ENCODE results near the gene PLEKHH1.

GRCh38 chr14:67523764-67524633 lies 9.1 kb upstream of the PLEKHH1 start:
- TF ChIP-seq, protein P1, sequence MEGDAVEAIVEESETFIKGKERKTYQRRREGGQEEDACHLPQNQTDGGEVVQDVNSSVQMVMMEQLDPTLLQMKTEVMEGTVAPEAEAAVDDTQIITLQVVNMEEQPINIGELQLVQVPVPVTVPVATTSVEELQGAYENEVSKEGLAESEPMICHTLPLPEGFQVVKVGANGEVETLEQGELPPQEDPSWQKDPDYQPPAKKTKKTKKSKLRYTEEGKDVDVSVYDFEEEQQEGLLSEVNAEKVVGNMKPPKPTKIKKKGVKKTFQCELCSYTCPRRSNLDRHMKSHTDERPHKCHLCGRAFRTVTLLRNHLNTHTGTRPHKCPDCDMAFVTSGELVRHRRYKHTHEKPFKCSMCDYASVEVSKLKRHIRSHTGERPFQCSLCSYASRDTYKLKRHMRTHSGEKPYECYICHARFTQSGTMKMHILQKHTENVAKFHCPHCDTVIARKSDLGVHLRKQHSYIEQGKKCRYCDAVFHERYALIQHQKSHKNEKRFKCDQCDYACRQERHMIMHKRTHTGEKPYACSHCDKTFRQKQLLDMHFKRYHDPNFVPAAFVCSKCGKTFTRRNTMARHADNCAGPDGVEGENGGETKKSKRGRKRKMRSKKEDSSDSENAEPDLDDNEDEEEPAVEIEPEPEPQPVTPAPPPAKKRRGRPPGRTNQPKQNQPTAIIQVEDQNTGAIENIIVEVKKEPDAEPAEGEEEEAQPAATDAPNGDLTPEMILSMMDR (conservative IDR thresholded peaks at IDR 0.05 in 1 of 2, IDR thresholded peaks at IDR 0.05 in 1 of 2; ENCODE audit: extremely low read depth in 1 of 2, insufficient read depth in 1 of 2, low read depth in 1 of 2, low read length in 2 of 2), result no peak
- no peak for TF ChIP-seq EZH2 (IDR thresholded peaks at IDR 0.05; ENCODE audit: borderline replicate concordance, low read length)

Data from mammary epithelial cell (primary cell).